CD4-positive, alpha-beta T cell treated with Interleukin-6 for 4 hours (primary cell): ENCODE data around the gene ABCD1.

Source experiments
- DNase-seq: peaks from one replicate; pipeline ENCODE4 v3.0.0-alpha.2; 2020; ENCODE audit warnings: mixed read lengths

The ABCD1 gene

DNA sequence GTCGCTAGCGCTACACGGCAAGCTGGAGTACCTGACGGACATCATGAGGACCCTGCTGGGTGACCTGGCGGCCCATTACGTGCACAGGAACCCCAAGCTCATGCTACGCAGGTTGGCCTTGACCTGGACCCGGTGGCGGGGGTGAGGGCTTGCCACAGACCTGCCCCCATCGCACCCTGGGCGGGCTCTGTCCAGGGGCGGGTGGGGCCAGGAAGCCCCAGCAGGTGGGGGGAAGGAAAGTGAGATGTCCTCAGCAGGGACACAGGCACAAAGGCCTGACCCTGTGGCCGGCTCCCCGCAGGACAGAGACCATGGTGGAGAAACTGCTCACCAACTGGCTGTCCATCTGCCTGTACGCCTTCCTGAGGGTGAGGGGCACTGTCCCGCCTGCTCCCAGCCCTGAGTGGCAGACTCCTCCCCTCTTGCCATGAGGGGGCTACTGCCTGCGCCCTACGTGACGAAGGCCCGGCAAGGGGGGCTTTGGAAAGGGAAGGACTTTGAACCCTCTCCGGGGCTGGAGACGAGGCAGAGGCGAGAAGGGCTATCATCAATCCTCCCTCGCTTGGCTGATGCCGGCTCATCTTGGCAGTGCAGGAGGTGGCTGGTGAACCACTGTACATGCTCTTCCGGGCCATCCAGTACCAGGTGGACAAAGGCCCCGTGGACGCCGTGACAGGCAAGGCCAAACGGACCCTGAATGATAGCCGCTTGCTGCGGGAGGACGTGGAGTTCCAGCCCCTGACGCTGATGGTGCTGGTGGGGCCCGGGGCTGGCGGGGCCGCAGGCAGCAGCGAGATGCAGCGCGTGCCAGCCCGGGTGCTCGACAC lies 50.9 kb downstream of the ABCD1 start:
- peak; percentile 0 for DNase-seq

GRCh38 chrX:153776120-153776599 lies 51.5 kb downstream of the ABCD1 start:
- peak; percentile 0 for DNase-seq

- DNase-seq = no peak
Observed at GRCh38 chrX:153776611-153777045, 52.0 kb downstream of the ABCD1 start.

- peak; percentile 0 for DNase-seq
Observed at GRCh38 chrX:153777261-153778090, 52.8 kb downstream of the ABCD1 start.

GRCh38 chrX:153778181-153778580 lies 53.5 kb downstream of the ABCD1 start:
- DNase-seq = no peak

- DNase-seq = no peak
Observed at GRCh38 chrX:153778684-153779101, 54.0 kb downstream of the ABCD1 start.

DNA sequence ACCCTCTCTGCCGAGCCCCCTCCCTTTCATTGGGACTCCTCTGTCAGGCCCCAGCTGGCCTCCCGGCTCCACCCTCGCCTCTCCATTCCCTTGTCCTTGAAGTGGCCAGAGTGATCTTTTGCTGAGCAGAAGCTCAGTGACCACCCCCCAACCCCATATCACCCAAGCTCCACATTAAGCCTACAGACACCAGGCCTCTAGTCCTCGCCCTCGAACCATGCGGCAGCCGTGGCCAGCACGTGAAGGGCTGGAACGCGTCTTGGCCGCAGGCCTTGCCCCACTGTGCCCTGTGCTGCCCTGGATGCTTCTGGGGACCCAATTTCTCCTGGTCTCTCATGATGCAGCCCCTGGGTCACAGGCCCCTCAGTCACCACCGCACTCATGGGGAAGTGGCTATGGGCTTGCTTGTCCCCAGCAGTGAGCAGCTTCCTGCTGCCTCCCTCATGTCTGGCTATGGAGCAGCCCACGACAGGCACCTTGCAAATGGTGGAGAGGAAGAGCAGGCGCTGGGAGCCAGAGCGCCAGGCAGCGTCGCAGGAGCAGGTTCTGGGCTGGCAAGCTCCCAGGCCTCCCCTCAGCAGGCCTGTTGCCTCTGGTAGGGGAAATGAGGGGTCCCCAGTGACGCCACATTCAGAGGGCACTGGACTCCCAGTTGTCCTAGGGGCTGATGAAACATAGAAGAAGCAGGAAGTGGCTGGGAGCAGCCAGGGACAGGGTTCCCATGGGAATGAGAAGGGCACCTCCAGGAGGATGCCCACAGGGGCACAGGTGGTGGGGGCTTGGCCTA lies 55.4 kb downstream of the ABCD1 start:
- DNase-seq = no peak

- DNase-seq = no peak
Observed at GRCh38 chrX:153780678-153781427, 56.2 kb downstream of the ABCD1 start, which contains the start of gene SRPK3. SRPK3 (plus strand) TSS chrX:153781041; CDS start chrX:153781087, 46 bp downstream.

- no peak for DNase-seq
Observed at GRCh38 chrX:153781428-153782047, 56.9 kb downstream of the ABCD1 start.

- DNase-seq = no peak
Observed at GRCh38 chrX:153782313-153782712, 57.7 kb downstream of the ABCD1 start.

DNA sequence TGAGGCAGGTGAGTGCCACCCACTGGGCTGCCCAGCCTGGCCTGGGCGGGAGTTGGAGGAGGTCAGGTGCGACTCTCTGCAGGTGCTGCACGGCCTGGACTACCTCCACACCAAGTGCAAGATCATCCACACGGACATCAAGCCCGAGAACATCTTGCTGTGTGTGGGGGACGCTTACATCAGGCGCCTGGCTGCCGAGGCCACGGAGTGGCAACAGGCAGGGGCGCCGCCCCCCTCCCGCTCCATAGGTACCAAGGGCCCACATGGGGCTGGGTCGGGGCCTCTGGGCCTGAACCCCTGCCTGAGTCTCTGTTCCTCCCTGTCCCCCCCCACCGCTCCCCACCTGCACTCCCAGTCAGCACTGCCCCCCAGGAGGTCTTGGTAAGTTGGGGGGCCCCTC lies 58.2 kb downstream of the ABCD1 start:
- no peak for DNase-seq

DNA sequence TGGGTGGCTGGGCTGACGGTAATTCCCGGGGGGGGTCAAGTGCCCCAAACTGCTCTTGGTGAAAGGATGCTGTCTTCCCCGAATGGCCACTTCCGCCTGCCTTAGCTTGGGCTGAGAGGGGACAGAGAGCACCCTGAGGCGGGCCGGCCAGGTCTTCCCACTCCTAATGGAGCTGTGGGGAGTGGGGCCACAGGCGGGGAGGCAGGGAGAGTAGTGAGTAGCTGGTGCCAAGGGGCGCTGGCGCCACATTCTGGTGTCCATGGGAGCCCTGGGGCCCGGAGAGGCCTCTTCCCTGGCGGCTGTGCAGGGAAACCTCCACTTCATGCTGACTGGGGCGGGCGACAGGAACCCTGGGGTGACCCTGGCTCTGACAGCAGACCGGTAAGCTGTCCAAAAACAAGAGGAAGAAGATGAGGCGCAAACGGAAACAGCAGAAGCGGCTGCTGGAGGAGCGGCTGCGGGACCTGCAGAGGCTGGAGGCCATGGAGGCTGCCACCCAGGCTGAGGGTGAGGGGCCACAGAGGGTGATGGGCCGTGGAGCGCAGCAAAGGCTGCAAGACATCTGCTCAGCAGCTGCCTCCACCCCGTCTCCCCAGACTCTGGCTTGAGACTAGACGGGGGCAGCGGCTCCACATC lies 58.8 kb downstream of the ABCD1 start:
- DNase-seq = no peak

GRCh38 chrX:153784325-153784967 lies 59.8 kb downstream of the ABCD1 start:
- no peak for DNase-seq

- no peak for DNase-seq
Observed at GRCh38 chrX:153786669-153787068, 62.0 kb downstream of the ABCD1 start.

- DNase-seq = no peak
Observed at GRCh38 chrX:153789654-153790053, 65.0 kb downstream of the ABCD1 start.

DNA sequence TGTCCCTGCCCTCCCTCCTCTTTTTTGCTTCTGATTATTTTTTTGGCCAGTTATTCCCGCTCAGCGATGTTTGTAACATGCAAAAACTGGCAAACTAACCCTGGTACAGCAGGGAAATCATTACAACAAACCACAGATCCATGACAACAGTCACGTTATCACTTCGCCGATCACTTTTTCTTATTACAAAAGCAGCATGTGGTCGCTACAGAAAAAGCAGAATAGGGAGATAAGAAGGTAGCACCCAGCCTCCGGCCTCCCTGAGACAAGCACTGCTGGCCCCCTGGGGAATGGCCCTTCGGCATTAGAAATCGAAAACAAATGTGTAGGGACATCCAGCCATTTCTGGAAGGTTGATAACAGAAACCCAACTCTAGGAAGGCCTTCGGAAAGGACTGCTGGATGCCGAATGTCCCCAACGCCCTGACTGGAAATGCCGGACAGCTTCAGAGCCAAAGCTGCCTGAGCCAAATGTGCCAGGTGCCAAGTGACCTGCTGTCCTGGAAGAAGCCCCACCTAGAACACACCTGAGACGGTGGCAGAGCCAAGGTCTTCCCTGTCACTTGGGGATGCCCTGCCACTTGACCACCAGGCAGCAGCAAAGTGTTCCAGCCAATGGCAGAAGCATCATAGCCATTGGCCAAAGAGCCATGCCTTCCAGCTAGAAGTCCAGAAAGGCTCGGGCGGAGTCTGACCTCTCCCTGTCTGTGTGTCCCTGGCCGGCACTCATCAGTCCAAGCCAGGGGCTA lies 66.6 kb downstream of the ABCD1 start:
- DNase-seq = no peak

DNA sequence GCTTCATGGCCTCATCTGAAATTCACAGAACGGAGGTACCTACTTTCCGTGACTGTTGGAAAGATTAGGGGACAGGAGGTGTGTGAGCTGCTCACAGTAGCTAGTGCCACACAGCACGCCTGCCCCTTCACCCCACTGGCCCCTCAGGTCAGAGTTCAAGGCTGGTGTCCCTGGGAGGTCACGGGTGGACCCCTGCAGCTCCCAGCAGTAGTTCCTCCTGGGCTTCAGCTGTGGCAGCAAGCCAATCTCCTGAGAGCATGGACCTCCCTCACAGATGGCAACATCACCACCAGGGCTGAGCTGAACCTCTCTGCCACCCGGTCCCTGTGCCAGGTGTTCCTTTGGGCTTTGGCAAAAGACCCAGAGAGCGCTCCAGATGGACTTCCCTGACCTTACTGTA lies 67.7 kb downstream of the ABCD1 start:
- no peak for DNase-seq

DNA sequence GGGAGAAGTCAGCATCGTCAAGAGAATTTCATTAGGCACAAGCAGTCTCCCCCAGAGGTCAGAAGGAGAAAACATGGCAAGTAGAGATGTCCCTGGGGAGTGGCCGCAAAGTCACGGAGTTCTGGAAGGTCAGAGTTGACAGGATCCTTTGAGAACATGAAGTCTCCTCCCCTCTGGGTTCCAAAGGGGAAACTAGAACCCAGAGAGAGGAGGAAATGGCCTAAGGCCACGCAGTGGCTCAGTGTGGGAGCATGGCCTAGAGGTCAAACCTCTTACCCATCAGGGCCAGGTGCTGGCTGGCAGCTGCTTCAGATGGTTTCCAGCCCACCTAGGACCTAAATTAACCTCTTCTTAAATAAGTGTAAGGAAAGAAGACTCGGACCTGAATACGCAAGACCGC lies 68.6 kb downstream of the ABCD1 start:
- no peak for DNase-seq
